GM18870 (cell line): Measurements from ENCODE around the gene DAB2IP.
"Not testable (repeated sequence)": the region's sequence is repeated elsewhere in the genome, so short reads cannot be mapped to it uniquely, and the experiment has no call there.

Experiments
- ATAC-seq: cut with Tn5 transposase; IDR thresholded peaks from one replicate; pipeline ENCODE4 v1.9.1; 2021; ENCODE audit warnings: moderate library complexity; ENCODE audit not compliant: unreplicated experiment

Gene DAB2IP

DNA sequence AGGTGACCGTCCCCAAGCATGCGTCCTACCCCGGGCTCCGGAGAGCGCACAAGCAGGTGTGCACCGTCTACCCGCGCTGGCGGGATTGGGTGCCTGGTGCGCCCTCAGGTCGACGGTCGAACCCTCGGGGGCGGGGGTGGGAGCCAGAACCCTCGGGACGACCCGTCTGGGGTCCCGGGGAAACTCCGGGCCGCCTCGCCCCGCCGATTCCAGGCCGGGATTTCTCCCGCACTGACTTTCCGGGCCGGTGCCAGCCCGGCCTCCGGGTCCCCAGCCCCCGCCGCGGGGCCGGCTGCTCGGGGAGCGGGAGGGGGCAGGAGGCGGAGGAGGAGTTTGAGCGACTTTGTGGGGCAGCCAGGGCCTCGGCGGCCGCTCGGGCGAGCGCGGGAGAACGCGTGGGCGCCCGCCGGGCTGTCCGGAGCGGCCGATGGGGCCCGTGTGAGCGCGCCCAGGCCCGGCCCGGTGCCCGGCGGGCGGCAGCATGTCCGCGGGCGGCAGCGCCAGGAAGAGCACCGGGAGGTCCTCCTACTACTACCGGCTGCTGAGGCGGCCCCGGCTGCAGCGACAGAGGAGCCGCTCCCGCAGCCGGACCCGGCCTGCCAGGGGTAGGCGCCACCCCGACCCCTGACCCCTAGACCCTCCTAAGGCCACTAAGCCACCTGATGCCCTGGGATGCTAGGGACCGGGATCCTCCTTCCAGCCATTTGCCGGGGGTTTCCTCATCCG is at the start of gene DAB2IP:
DAB2IP (plus strand) TSS at position 340 of the 726 bp plus-strand sequence; CDS start at position 482, 142 bp downstream.
- ATAC-seq: no peak

DNA sequence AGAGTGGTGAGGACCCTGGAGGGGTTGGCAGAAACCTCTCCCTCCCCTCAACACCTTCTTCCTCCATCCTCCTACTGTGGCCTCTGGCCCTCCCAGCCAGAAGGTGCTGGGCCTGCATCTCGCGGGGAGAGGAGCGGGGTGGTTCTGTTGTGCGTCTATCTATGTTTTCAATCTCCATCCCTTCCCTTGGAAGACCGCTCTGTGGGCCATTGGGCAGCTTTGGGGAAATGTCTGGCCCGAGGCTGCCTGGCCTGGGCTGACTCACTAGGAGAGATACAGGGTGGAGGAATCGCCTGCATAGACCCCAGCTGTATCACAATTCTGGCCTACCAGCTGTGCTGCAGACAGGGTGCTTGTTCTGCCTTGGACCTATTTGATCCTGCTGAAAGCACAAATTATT is 48.4 kb upstream of the DAB2IP start:
- ATAC-seq: no peak

DNA sequence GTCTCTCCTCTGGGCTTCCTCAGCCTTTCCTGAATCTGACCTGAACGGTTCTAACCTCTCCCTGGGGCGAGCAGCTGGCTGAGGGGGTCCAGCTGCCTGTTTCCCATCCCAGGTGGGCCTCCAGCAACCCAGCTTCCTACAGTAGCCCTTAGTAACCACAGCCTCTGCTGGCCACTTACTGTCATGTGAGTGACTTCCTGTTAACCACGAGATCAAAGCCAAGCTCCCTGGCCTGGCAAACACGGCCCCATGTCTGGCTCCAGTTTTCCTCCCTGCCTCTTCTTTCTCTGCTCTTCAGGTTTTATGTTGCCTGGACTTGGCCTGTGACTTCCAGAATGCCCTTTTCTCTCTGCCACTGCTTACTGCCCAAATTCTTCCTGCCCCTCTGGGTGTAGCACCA is 47.2 kb upstream of the DAB2IP start:
- ATAC-seq: no peak

DNA sequence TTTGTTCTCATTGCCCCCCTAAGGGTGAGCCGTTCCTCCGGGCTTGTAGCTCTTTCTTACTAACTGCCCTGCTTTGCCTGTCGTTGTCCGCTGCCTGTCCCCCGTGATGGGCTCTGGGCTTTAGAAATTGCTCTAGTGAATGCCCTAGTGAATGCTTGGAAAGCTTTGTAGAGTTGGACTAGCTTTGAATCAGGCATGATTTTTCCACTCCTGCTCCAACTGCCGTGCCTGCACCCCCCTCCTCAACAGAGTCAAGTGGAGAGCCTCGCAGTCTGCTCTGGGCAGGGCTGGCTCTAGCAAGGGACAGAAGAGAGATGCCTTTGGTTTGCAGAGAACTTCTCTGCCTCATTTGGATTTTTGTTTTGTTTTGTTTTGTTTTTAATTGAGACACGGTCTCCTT is 46.8 kb upstream of the DAB2IP start:
- no peak for ATAC-seq

DNA sequence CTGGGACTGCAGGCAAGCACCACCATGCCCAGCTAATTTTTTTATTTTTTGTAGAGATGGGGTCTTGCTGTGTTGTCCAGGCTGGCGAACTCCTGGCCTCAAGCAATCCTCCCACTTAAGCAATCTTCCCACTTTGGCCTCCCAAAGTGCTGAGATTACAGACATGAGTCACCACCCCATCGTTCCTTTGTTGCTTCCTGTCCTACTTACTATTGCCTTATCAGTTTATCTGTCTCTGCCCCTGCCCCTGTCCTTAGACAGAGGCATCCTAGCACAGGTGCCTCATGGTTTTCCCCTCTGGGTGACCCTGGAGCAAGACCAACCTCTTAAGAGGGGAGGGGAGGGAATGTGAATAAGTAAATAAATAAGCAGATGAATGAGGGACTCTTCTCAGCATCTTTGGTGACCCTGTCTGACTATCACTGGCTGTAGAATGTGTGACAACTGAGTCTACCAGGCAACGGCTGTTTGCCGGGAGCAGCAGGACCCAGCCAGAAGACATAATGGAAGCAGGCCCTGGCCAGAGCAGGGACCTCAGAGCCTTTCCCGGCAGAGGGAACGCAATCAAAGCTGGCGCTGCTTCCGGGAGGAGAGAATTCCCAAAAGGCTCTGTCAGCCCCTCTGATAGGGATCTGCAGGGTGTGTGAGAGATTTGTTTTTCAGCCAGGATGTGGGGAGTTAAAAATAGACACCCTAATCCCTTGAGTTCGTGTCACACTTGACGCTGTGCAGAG is 43.8 kb upstream of the DAB2IP start:
- no peak for ATAC-seq

- ATAC-seq: no peak
Measured at GRCh38 chr9:121608168-121608853, 43.1 kb upstream of the DAB2IP start.

DNA sequence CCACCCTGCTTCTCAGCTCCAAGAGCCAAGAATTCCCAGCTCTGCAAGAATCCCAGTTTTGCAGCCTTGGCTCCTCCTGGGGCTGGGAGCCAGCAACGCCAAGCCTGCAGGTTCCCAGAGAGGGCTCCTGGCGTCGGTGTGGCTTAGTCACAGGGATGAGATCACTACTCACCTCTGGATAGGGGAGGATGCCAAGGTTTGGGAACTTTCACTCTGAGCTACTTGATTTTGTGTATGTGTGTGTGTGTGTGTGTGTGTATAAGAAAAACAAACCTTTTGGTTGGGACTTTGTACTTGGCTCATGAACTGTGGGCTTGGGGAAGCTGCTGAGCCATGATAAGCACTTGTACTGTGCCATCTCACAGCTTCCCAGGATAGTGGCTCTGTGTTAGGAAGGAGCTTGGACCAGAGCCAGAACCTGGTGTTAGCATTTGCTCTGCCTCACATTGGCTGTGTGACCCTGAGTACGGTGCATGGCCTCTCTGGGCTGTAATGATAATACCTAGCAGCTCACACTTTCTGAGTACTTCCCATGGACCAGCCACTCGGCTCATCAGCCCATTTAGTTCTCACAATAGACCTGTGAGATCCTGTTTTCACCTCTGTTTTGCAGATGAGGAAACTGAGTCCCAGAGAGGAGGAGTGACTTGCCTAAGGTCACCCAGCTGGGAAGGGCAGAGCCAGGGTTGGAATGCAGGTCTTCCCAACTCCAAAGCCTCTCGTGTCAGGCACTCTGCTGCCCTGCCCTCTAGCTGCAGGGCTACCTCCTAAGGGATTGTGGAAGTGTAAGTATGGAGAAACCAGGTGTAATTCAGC is 41.4 kb upstream of the DAB2IP start:
- no peak for ATAC-seq

- no peak for ATAC-seq
Measured at GRCh38 chr9:121610638-121610953, 40.8 kb upstream of the DAB2IP start.

DNA sequence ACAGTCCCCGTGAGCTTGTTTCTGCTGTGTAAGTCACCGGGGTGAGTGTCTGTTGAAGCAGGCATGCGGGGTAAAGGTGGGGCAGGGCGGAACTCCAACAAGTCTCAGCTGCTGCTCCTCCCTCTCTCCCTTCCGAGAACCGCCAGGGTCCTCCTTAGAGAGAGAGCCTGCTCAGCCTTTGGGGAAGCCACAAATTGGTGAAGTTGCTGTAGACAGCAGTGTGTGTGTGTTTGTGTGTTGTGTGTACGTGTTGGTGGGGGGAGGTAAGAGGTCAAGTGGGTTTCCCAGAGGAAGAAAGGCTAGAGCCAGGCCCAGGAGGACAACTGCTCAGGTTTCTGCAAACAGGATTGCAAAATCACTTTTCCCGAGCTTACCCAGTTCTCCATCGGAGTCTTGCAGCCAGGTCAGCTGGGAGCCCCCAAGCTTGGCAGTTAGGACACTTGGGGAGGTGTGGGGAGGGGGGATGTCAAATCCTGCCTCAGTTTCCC is 38.9 kb upstream of the DAB2IP start:
- ATAC-seq: no peak

GRCh38 chr9:121613009-121613752 is 38.3 kb upstream of the DAB2IP start:
- no peak for ATAC-seq

GRCh38 chr9:121616123-121616755 is 35.2 kb upstream of the DAB2IP start:
- ATAC-seq: no peak

- no peak for ATAC-seq
Measured at GRCh38 chr9:121618504-121618903, 32.9 kb upstream of the DAB2IP start.

DNA sequence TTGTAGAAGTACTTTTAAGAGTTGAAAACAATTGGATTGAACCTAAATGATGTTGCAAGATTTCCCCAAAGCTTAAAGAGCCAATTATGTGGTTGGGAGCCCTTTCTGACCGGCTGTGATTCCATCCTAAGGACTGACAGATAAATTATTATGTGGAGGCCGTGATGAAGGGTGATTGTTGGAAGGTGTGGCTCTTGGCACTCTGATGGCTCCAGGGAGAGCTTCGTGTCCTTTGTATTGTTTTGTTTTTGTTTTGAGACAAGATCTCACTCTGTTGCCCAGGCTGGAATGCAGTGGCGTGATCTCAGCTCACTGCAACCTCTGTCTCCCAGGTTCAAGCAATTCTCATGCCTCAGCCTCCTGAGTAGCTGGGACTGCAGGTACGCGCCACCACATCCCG is 32.5 kb upstream of the DAB2IP start:
- not testable (repeated sequence) for ATAC-seq

GRCh38 chr9:121619545-121620324 is 31.7 kb upstream of the DAB2IP start:
- ATAC-seq: no peak

DNA sequence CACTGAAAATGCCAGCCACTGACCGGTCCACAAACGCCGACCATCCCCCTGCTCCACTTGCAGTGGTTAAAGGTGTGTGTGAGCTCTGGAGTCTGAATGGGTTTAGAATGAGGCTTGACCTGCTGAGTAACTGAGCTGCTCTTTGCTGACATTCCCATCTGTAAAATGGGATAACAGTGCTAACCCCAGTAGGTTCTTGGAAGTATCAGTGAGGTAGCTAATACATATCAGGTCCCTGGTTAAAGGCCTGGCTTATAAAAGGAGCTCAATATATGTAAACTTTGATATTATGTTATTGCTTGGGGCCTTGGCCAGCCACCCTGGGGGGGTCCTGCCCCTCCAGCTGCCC is 31.1 kb upstream of the DAB2IP start:
- ATAC-seq: no peak

DNA sequence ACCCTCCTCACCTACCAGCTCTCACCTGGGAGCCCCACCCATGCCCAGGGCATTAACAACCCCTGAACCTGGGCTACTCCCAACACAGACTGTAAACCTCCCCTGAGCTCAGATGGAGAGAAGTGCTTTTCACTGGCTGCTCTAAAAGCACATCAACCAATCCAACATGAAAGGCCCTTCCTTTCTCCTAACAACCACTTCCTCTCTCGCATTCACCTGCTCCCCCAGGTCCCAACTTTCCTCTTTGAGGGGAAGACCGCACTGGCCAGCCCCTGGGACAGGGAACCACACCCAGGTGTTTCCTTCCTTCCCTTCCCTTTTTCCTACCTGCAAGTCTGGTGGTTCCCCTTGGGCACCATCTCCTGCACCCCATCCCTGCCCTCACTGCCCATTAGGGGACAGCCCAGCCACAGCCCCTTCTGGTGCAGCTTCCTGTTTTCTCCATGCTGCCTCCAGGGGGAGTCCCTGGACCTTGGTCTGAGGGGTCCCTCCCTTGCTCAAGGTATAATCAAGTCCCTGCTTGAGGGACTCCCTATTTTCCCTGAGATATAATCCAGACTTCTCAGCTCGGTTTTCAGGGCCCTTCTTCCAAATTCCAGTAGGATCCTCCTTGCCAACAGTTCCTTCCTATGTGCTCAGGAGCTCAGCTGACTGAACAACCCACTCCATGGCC is 30.5 kb upstream of the DAB2IP start:
- no peak for ATAC-seq

DNA sequence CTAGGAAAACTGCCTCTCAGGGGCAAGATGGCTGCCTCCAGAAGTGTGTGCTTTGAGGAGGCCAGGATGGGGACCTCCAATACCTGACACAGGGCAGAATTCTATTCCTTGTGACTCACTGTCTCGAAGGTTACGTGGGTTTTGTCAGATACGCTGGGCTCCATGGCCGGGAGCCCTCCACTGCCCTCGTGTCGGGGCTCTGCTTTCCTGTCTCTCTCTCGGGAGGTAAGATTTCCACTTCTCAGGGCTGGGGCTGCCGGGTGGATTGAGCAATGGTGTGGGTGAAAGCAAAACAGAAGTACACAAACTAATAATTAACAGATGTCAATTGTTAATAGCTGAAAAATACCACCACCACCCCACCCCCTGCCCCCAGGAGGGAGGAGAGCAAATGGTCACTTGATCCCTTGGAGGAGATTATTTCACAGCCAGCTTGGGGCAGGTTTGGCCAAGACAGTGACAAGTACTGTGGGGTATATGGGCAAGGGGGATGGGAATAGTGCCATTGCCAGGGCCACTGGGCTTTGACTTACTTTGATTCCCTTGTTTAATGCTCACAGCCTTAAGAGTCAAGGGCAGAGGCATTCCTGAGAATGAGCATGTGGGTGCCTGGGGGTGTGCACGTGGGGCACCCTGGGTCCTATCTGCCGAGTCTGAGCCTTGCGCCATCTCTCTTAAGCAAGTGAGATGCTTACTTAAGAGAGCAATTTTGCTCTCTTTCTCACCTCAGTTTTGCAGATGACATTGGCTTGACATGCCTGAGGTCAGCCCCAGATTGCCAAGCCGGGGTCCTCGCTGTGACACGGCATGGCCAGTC is 28.8 kb upstream of the DAB2IP start:
- ATAC-seq: no peak

DNA sequence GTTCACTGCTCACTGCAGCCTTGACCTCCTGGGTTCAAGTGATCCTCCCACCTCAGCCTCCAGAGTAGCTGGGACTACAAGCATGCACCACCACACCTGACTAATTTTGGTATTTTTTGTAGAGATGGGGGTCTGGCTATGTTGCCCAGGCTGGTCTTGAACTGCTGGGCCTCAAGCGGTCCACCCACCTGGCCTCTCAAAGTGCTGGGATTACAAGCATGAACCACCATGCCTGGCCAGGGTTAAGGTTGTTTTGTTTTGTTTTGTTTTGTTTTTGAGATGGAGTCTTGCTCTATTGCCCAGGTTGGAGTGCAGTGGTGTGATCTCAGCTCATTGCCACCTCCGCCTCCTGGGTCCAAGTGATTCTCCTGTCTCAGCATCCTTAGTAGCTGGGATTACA is 28.0 kb upstream of the DAB2IP start:
- ATAC-seq: not testable (repeated sequence)
